ENCODE results near the gene ZNF827. TPM values are rescaled to one million over a fixed set of nuclear protein-coding genes. Genes with fewer than 3 reads are reported as not detected.

Gene ZNF827
- total RNA-seq, 1 experiment from 2014 or later = 29.4 TPM

- no peak overlapping the region for H3K27ac Mint-ChIP-seq
- Histone ChIP-seq H4K20me1 (ENCODE audit: control insufficient read depth, insufficient read depth, insufficient read length) (peaks cover 2% of the 10 kb centered on the region), H2BK5ac (ENCODE audit: insufficient read length, low read length) (no peak overlapping the region), H2AFZ (ENCODE audit: low read length) (no peak overlapping the region), H3K9ac (ENCODE audit: extremely low read depth, insufficient read length, low read length) (no peak overlapping the region), H4K8ac (replicated peaks; ENCODE audit: insufficient read length, low read depth, low read length) (no peak overlapping the region), H4K5ac (ENCODE audit: insufficient read length, low read depth, low read length) (no peak overlapping the region), H3K9me3 (ENCODE audit: control insufficient read depth, low read depth, low read length) (no peaks in the 10 kb centered on the region), H3K56ac (ENCODE audit: insufficient read length, low read depth, low read length) (no peak overlapping the region), H3K23ac (ENCODE audit: insufficient read length, low read depth, low read length) (no peak overlapping the region), H4K91ac (ENCODE audit: insufficient read length, low read depth, low read length) (no peak overlapping the region), H2AK5ac (ENCODE audit: insufficient read length, low read length) (no peak overlapping the region), H3K27ac (ENCODE audit: insufficient read length, low read depth, low read length) (no peak overlapping the region), H2BK120ac (ENCODE audit: low read depth, low read length, poor library complexity, severe bottlenecking) (no peak overlapping the region), H3K79me1 (ENCODE audit: insufficient read depth, low read depth, low read length, poor library complexity, severe bottlenecking) (no peaks in the 10 kb centered on the region), H3K4ac (ENCODE audit: low read depth, low read length) (no peak overlapping the region), H3K4me2 (ENCODE audit: insufficient read depth, insufficient read length, low read length) (no peak overlapping the region), H3K79me2 (ENCODE audit: insufficient read depth, low read length) (peaks cover 8% of the 10 kb centered on the region; the same call in 1 of the 2 replicates), H3K18ac (ENCODE audit: insufficient read length, low read depth, low read length) (no peak overlapping the region), H3K14ac (ENCODE audit: insufficient read depth, low read length) (no peak overlapping the region), H2BK20ac (ENCODE audit: low read depth, low read length, poor library complexity, severe bottlenecking) (no peak overlapping the region), H3K4me1 (ENCODE audit: insufficient read depth, low read length) (peaks cover 22% of the 10 kb centered on the region), H2BK15ac (ENCODE audit: low read depth, low read length) (no peak overlapping the region), H3K23me2 (ENCODE audit: insufficient read length, low read depth, low read length, poor library complexity, severe bottlenecking) (peaks cover 2% of the 10 kb centered on the region), H3K27me3 (ENCODE audit: insufficient read depth, low read length) (no peaks in the 10 kb centered on the region), H2BK12ac (ENCODE audit: insufficient read length, low read depth, low read length) (no peak overlapping the region), H3T11ph (ENCODE audit: low read length) (no peak overlapping the region)
- TF ChIP-seq CTCF (conservative IDR thresholded peaks at IDR 0.05) = no peak
- no peak overlapping the region for H3K4me3 Mint-ChIP-seq
- no CpG with 5 or more reads among the region's 1 CpG for WGBS (ENCODE audit: extremely low coverage, insufficient read length, low lambda C conversion rate)
- peaks cover 21 to 55% (median 35%) of the 10 kb centered on the region in 3 experiments for H3K36me3 Mint-ChIP-seq (ENCODE audit: insufficient read depth in 1 of 3, low read depth in 3 of 3)
- no peak for DNase-seq
- no peaks in the 10 kb centered on the region for H3K9me3 Mint-ChIP-seq
- H3K4me1 Mint-ChIP-seq = peaks cover 80 to 81% of the 10 kb centered on the region in 2 experiments
- H3K27me3 Mint-ChIP-seq (ENCODE audit: low read depth) = no peaks in the 10 kb centered on the region
These were observed 53.8 kb downstream of the ZNF827 start for GRCh38 chr4:145884775-145885174.

Measured in H9 (cell line).